H7 (cell line): ENCODE data around the gene CAMK1D. TPM values are rescaled to one million over a fixed set of nuclear protein-coding genes. Genes with fewer than 3 reads are reported as not detected.
A peak's percentile ranks its signal among the peaks of the same experiment; 100 is the strongest.

Experiments used
- DNase-seq: peaks from one replicate; pipeline ENCODE4 v3.0.0; 2012
- H3K27me3 ChIP-seq: 2 replicates; pipeline ENCODE4 v1.6.0; 2011; ENCODE audit warnings: mild to moderate bottlenecking, low read length; ENCODE audit not compliant: control insufficient read depth, insufficient read depth
- H3K36me3 ChIP-seq: replicated peaks from 2 replicates; pipeline ENCODE4 v1.5.1; 2011; ENCODE audit warnings: low read length; ENCODE audit not compliant: control insufficient read depth, insufficient read depth
- H3K4me3 ChIP-seq: 2 replicates; pipeline ENCODE4 v1.5.1; 2011; ENCODE audit warnings: low read depth, mild to moderate bottlenecking, control low read depth, low read length, moderate library complexity; ENCODE audit not compliant: insufficient read depth
- total RNA-seq: library from RNA; depleted of rRNA; stranded (reverse); fragments of >200 nt; shearing (Covaris generic); gene quantifications from 2 replicates; pipeline ENCODE4 v1.2.3, GENCODE V29; 2014

Gene CAMK1D
- total RNA-seq, 1 experiment from 2014 or later = 2.9 TPM

GRCh38 chr10:12650538-12651298 lies 301.4 kb downstream of the CAMK1D start:
- no peaks in the 10 kb centered on the region for H3K27me3 ChIP-seq
- DNase-seq = no peak

GRCh38 chr10:12655940-12656339 lies 306.6 kb downstream of the CAMK1D start:
- Histone ChIP-seq H3K4me3 (no peak overlapping the region), H3K27me3 (no peaks in the 10 kb centered on the region), H3K36me3 (no peaks in the 10 kb centered on the region)
- DNase-seq = no peak

More at GRCh38 chr10:12650538-12651298, 301.4 kb downstream of the CAMK1D start:
- H3K36me3 ChIP-seq = no peaks in the 10 kb centered on the region
- H3K4me3 ChIP-seq = no peak overlapping the region

GRCh38 chr10:12656518-12657142 lies 307.3 kb downstream of the CAMK1D start:
- peak; percentile 72 for DNase-seq
- Histone ChIP-seq H3K36me3 (no peaks in the 10 kb centered on the region), H3K4me3 (no peak overlapping the region), H3K27me3 (no peaks in the 10 kb centered on the region)

DNA sequence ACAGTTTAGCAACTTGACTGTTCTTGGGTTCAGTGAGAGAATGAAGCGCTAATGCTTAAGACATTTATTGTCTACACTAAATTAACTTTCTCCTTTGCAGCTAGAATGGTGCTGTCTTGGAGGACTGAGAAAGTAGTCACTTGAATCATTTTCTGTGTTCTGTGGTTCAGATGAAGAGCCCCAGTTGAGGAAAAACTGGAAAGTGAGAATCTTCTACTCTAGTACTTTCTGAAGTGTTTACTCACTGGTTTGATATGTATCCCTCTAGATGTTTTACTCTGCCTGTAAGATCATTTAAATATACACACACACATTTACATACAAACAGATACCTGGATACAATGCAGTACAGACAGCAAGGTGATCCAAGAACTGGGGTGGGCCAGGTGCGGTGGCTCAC lies 308.1 kb downstream of the CAMK1D start:
- no peak for DNase-seq
- Histone ChIP-seq H3K36me3 (no peaks in the 10 kb centered on the region), H3K27me3 (no peaks in the 10 kb centered on the region), H3K4me3 (no peak overlapping the region)

GRCh38 chr10:12658526-12658925 lies 309.2 kb downstream of the CAMK1D start:
- no peaks in the 10 kb centered on the region for H3K27me3 ChIP-seq
- DNase-seq = no peak
- no peaks in the 10 kb centered on the region for H3K36me3 ChIP-seq
- no peak overlapping the region for H3K4me3 ChIP-seq

- no peak overlapping the region for H3K4me3 ChIP-seq
These were observed 310.4 kb downstream of the CAMK1D start for GRCh38 chr10:12659706-12660105.

DNA sequence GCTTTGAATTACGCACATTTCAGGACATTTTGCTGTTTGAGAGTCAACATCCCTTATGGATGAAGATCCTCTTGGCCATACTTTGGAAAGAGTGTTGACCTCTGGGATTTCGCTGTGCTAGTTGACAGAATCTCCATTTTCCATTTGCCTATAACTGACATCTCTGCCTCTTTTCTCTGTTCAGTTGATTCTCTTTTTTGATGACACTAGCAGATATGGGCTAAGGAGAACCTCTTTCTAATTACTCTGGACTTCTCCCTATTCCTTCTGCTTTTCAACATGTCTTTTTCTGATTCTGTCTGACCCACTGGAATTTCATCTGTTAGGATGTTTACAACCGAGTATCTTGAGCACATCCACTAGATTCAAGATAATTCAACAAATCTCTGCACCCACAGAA lies 311.5 kb downstream of the CAMK1D start:
- Histone ChIP-seq H3K4me3 (no peak overlapping the region), H3K27me3 (no peaks in the 10 kb centered on the region), H3K36me3 (no peaks in the 10 kb centered on the region)
- DNase-seq = no peak

More at GRCh38 chr10:12659706-12660105, 310.4 kb downstream of the CAMK1D start:
- no peaks in the 10 kb centered on the region for H3K36me3 ChIP-seq
- DNase-seq = no peak
- H3K27me3 ChIP-seq = no peaks in the 10 kb centered on the region

- no peak overlapping the region for H3K4me3 ChIP-seq
These were observed 312.3 kb downstream of the CAMK1D start for GRCh38 chr10:12661671-12662070.

DNA sequence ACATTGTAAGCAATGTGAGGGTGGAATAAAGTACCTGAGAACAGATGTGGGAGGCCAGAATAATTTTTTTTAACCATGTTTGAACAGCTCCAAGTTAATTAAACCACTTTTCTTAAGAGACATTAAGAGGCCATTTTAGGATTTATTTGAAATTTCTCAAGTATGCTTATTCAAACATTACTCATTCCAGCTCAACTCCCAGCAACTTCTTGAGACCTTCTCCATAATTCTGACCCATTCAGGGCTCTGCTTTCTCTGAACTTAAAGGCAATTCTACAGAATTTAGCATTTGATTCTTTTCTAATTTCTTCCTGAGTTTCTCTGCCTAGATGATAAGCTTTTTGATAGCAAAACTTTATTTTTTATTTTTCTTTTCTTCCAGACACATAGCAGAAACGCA lies 314.5 kb downstream of the CAMK1D start:
- no peak overlapping the region for H3K4me3 ChIP-seq
- DNase-seq = no peak
- no peaks in the 10 kb centered on the region for H3K27me3 ChIP-seq
- H3K36me3 ChIP-seq = no peaks in the 10 kb centered on the region

More at GRCh38 chr10:12661671-12662070, 312.3 kb downstream of the CAMK1D start:
- Histone ChIP-seq H3K27me3 (no peaks in the 10 kb centered on the region), H3K36me3 (no peaks in the 10 kb centered on the region)
- no peak for DNase-seq

DNA sequence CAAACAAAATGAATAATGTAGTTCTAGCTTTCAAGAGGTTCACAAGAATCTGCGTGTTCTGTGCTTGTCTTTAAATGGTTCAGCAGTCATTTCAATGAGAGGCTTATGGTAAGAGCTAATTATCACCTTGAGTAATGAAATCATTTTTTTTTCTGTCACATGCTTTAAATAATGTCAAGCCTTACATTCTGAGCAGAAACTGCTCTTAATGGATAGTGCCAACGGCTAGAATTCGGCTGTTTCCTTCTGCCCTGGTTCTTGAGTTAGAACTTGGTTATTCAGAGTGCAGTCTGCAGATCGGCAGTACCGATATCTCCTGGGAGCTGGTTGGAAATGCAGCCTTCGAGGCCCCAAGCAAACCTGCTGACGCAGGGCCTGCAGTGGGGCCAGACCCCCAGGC lies 316.2 kb downstream of the CAMK1D start:
- Histone ChIP-seq H3K27me3 (no peaks in the 10 kb centered on the region), H3K4me3 (no peak overlapping the region), H3K36me3 (no peaks in the 10 kb centered on the region)
- no peak for DNase-seq

DNA sequence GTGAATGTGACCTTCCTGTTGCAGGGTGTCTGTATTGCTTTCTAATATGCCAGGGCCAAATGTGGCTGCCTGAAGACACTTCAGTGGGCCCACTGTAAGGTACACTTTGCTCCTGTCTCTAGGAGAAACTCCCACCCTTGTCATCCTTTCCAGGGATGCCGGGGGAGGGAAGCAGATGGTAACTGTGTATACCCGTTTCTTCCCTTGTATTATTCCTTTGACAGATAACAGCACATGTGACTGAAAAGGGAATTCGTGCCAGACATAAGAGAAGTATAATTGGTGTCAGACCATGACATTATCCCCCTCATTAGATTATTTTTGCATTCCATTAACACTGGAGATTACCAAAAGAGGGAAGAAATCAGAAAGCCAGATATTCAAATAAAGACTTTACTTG lies 317.7 kb downstream of the CAMK1D start:
- no peak for DNase-seq
- Histone ChIP-seq H3K27me3 (no peaks in the 10 kb centered on the region), H3K4me3 (no peak overlapping the region), H3K36me3 (no peaks in the 10 kb centered on the region)

- Histone ChIP-seq H3K4me3 (no peak overlapping the region), H3K27me3 (no peaks in the 10 kb centered on the region), H3K36me3 (no peaks in the 10 kb centered on the region)
- no peak for DNase-seq
These were observed 319.3 kb downstream of the CAMK1D start for GRCh38 chr10:12668634-12669033.

GRCh38 chr10:12670004-12670403 lies 320.7 kb downstream of the CAMK1D start:
- no peak for DNase-seq
- no peaks in the 10 kb centered on the region for H3K36me3 ChIP-seq
- H3K27me3 ChIP-seq = no peaks in the 10 kb centered on the region
- H3K4me3 ChIP-seq = no peak overlapping the region

DNA sequence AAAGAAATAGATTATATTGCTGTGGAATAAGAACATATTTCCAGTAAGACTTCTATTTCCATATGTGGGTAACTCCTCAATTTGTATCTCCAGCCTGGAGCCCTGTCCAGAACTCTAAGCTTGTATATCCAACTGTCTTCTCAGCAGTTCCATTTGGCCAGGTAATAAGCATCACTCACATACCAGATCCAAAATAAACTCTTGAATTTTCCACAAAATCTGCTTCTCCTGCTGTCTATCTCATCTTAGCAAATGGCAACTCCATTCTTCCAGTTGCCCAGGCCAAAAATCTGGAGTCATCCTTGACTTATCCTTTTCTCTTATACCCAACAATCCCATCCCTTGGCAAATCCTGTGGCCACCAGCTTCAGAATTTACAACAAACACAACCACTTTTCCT lies 325.8 kb downstream of the CAMK1D start:
- DNase-seq = no peak
- H3K27me3 ChIP-seq = no peaks in the 10 kb centered on the region
- H3K4me3 ChIP-seq = no peak overlapping the region
- H3K36me3 ChIP-seq = no peaks in the 10 kb centered on the region

- Histone ChIP-seq H3K4me3 (no peak overlapping the region), H3K36me3 (no peaks in the 10 kb centered on the region), H3K27me3 (no peaks in the 10 kb centered on the region)
- no peak for DNase-seq
These were observed 330.3 kb downstream of the CAMK1D start for GRCh38 chr10:12679636-12680035.
